Endothelial cell of umbilical vein (primary cell): ENCODE measurements around the gene SIRPD. TPM values are rescaled to one million over a fixed set of nuclear protein-coding genes. Genes with fewer than 3 reads are reported as not detected.

ENCODE experiments used
- BruUV-seq: library from RNA; stranded (reverse); fragments of 400-500 nt; replicated peaks from 2 replicates; lab custom pipeline; 2021; lab: Mats Ljungman, UMichigan
- CTCF ChIA-PET: fragments of 300-600, 350-600 bp; sonication (Branson Sonifier 250); formaldehyde crosslinking; loops from one replicate; lab custom pipeline; 2021; ENCODE audit warnings: antibody characterized with exemption, inconsistent platforms; lab: Charles Lee
- POLR2A ChIA-PET: fragments of 300-600, 350-600 bp; sonication (Branson Sonifier 250); formaldehyde crosslinking; loops from one replicate; lab custom pipeline; 2021; ENCODE audit warnings: antibody characterized with exemption, inconsistent platforms; lab: Charles Lee
- DNase-seq: peaks from one replicate; pipeline ENCODE4 v3.0.0-alpha.2; 2011; ENCODE audit warnings: low read depth, low spot score
- FAIRE-seq: peaks from 2 replicates; lab custom pipeline; 2011; peaks lifted over from hg19 to GRCh38; lab: Jason Lieb, UNC
- H2AFZ ChIP-seq: 2 replicates; pipeline ENCODE4 v1.6.0; 2012; ENCODE audit warnings: low read depth, low read length, control low read depth, inconsistent platforms
- H3K27ac ChIP-seq: 2 replicates; pipeline ENCODE4 v1.5.1; 2011; ENCODE audit warnings: low read depth, mild to moderate bottlenecking, control low read depth, low read length, moderate library complexity; ENCODE audit not compliant: insufficient read depth
- H3K27me3 ChIP-seq, 2 experiments: 2 replicates each; pipeline versions ENCODE4 v1.6.0 to v1.6.1; 2011; ENCODE audit warnings: low read length in 2 of 2, mixed read lengths in 1 of 2; ENCODE audit not compliant: control insufficient read depth in 2 of 2, insufficient read depth in 2 of 2
- H3K36me3 ChIP-seq, 2 experiments: 2 replicates in 1 of 2; 3 replicates in 1 of 2; pipeline ENCODE4 v1.5.1; 2011; ENCODE audit warnings: low read length in 2 of 2, mild to moderate bottlenecking in 1 of 2, moderate library complexity in 1 of 2; ENCODE audit not compliant: control insufficient read depth in 2 of 2, insufficient read depth in 2 of 2; ENCODE audit errors: extremely low read depth in 1 of 2
- H3K4me1 ChIP-seq: 3 replicates; pipeline ENCODE4 v1.5.1; 2011; ENCODE audit warnings: mild to moderate bottlenecking, low read length; ENCODE audit not compliant: control insufficient read depth, insufficient read depth; ENCODE audit errors: extremely low read depth
- H3K4me2 ChIP-seq: 2 replicates; pipeline ENCODE4 v1.6.1; 2011; ENCODE audit warnings: low read length, control low read depth, mixed read lengths; ENCODE audit not compliant: insufficient read depth
- H3K4me3 ChIP-seq, 3 experiments: fragments of 200-600 bp in 1 of 3; sonication (generic), shearing (Covaris generic) in 1 of 3; replicated peaks in 1 of 3; 2 replicates each; pipeline ENCODE4 v1.5.1; 2011 to 2016; ENCODE audit warnings: control low read depth in 3 of 3, low read length in 3 of 3, mild to moderate bottlenecking in 2 of 3, inconsistent platforms in 1 of 3, low read depth in 1 of 3, moderate library complexity in 1 of 3; ENCODE audit not compliant: insufficient read depth in 1 of 3
- H3K79me2 ChIP-seq: 2 replicates; pipeline ENCODE4 v1.6.0; 2012; ENCODE audit warnings: low read length, inconsistent platforms; ENCODE audit not compliant: control insufficient read depth, insufficient read depth
- H3K9ac ChIP-seq: replicated peaks from 2 replicates; pipeline ENCODE3; 2011; ENCODE audit warnings: low read length, control low read depth; ENCODE audit not compliant: insufficient read depth; ENCODE audit errors: extremely low read depth
- H3K9me1 ChIP-seq: replicated peaks from 3 replicates; pipeline ENCODE4 v1.6.0; 2011; ENCODE audit warnings: mild to moderate bottlenecking, low read length; ENCODE audit not compliant: control insufficient read depth, insufficient read depth; ENCODE audit errors: extremely low read depth
- H3K9me3 ChIP-seq: replicated peaks from 2 replicates; pipeline ENCODE4 v1.5.1; 2012; ENCODE audit warnings: low read length, inconsistent platforms; ENCODE audit not compliant: control insufficient read depth, insufficient read depth
- H4K20me1 ChIP-seq: replicated peaks from 2 replicates; pipeline ENCODE3; 2011; ENCODE audit warnings: mild to moderate bottlenecking, low read length; ENCODE audit not compliant: control insufficient read depth, insufficient read depth; ENCODE audit errors: extremely low read depth
- EZH2 ChIP-seq: IDR thresholded peaks from 2 replicates; pipeline ENCODE4 v1.6.1; 2012; ENCODE audit warnings: borderline replicate concordance, low read depth, mild to moderate bottlenecking, moderate library complexity, low read length, inconsistent platforms; ENCODE audit not compliant: severe bottlenecking
- FOS ChIP-seq: IDR thresholded peaks from 2 replicates; pipeline ENCODE4 v1.6.1; 2011; ENCODE audit warnings: mild to moderate bottlenecking, low read length, moderate library complexity, borderline replicate concordance; ENCODE audit not compliant: insufficient read depth
- GATA2 ChIP-seq: IDR thresholded peaks from 2 replicates; pipeline ENCODE4 v1.7.0; 2011; ENCODE audit warnings: low read depth, mild to moderate bottlenecking, moderate library complexity, mixed read lengths, low read length; ENCODE audit not compliant: insufficient read length, insufficient read depth
- POLR2A ChIP-seq: IDR thresholded peaks from 2 replicates; pipeline ENCODE4 v1.6.1; 2012; ENCODE audit warnings: low read depth, mild to moderate bottlenecking, control low read depth, low read length
- POLR2AphosphoS5 ChIP-seq: IDR thresholded peaks from 2 replicates; pipeline ENCODE4 v1.6.1; 2012; ENCODE audit warnings: low read depth, mild to moderate bottlenecking, control low read depth, low read length, moderate library complexity; ENCODE audit not compliant: insufficient read depth
- dilution Hi-C: fragments of 300-500 bp; cut with MboI; formaldehyde crosslinking; loops from one replicate; pipeline ENCODE4 v1.15.0; 2019; ENCODE audit warnings: low sequenced_read_pairs; ENCODE audit not compliant: extremely low pct_ligation_motif_present
- intact Hi-C: fragments of 100-400 bp; cut with micrococcal nuclease; formaldehyde crosslinking; loops from one replicate; pipeline ENCODE4 v1.10.0; 2022
- polyA plus RNA-seq, 4 experiments: library from polyadenylated mRNA; depleted of rRNA in 3 of 4; stranded (reverse) in 3 of 4; unstranded in 1 of 4; fragments of >200 nt; gene quantifications; 2 replicates each; pipeline versions ENCODE4 v1.2.1 to v1.2.3, GENCODE V29; 2011 to 2012; ENCODE audit warnings: missing spikeins in 1 of 4
- total RNA-seq: library from RNA; stranded (reverse); gene quantifications from 2 replicates; pipeline ENCODE4 v1.2.3, GENCODE V29; 2021
- TF ChIP-seq, protein P1 (sequence below), 2 donors: IDR thresholded peaks; 1 replicate in 1 of 2; 2 replicates in 1 of 2; pipeline ENCODE4 v1.5.1; 2011; ENCODE audit warnings: low read length in 2 of 2, mild to moderate bottlenecking in 2 of 2, moderate library complexity in 2 of 2, control low read depth in 1 of 2, inconsistent platforms in 1 of 2, low read depth in 1 of 2; ENCODE audit not compliant: insufficient read depth in 1 of 2; ENCODE audit errors: extremely low read depth in 1 of 2

Gene SIRPD
- total and polyA plus RNA-seq, 2 donors (not counting 3 experiments of a cell fraction or from before 2014, with no cell fraction given), result not detected

GRCh38 chr20:1494436-1494835 lies 63.1 kb downstream of the SIRPD start:
- Histone ChIP-seq H3K9me3 (no peaks in the 10 kb centered on the region), H2AFZ (no peak overlapping the region), H3K27ac (no peak overlapping the region), H3K4me3 (no peak overlapping the region), H3K4me1 (peaks cover 31% of the 10 kb centered on the region), H3K27me3 (peaks cover 0 to 2% of the 10 kb centered on the region in 2 experiments), H3K9ac (no peak overlapping the region), H3K9me1 (no peaks in the 10 kb centered on the region), H4K20me1 (no peaks in the 10 kb centered on the region), H3K79me2 (no peaks in the 10 kb centered on the region), H3K4me2 (no peak overlapping the region), H3K36me3 (no peaks in the 10 kb centered on the region)
- dilution Hi-C loops, result no loop called here
- FAIRE-seq (no peak), DNase-seq (no peak)
- intact Hi-C loops, result loop anchor here (10.0 kb wide), 1 partner anchor 660 kb away; the partner anchor contains the start of gene FAM110A
- ChIA-PET CTCF (interaction anchor here (2.9 kb wide), 1 partner anchor 9 kb away, joined by 26 read pairs; no protein-coding TSS in a partner anchor), POLR2A (no interaction called here)
- no TSS peak for BruUV-seq
- TF ChIP-seq, protein P1, sequence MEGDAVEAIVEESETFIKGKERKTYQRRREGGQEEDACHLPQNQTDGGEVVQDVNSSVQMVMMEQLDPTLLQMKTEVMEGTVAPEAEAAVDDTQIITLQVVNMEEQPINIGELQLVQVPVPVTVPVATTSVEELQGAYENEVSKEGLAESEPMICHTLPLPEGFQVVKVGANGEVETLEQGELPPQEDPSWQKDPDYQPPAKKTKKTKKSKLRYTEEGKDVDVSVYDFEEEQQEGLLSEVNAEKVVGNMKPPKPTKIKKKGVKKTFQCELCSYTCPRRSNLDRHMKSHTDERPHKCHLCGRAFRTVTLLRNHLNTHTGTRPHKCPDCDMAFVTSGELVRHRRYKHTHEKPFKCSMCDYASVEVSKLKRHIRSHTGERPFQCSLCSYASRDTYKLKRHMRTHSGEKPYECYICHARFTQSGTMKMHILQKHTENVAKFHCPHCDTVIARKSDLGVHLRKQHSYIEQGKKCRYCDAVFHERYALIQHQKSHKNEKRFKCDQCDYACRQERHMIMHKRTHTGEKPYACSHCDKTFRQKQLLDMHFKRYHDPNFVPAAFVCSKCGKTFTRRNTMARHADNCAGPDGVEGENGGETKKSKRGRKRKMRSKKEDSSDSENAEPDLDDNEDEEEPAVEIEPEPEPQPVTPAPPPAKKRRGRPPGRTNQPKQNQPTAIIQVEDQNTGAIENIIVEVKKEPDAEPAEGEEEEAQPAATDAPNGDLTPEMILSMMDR (IDR thresholded peaks at IDR 0.05; ENCODE audit: extremely low read depth in 1 of 2, insufficient read depth in 1 of 2, low read depth in 1 of 2, low read length in 2 of 2), result no peak
- TF ChIP-seq POLR2AphosphoS5, result no peak
- TF ChIP-seq EZH2, result no peak
- no peak for TF ChIP-seq GATA2
- no peak for TF ChIP-seq FOS
- TF ChIP-seq POLR2A, result no peak
